NB4 (cell line): ENCODE data around the gene BMP3.

Experiments used
- POLR2A ChIP-seq: IDR thresholded peaks from 2 replicates; pipeline ENCODE4 v1.6.1; 2011; ENCODE audit warnings: mild to moderate bottlenecking; ENCODE audit not compliant: insufficient read length; ENCODE audit errors: extremely low read depth
- TF ChIP-seq, protein P1 (sequence below): IDR thresholded peaks from one replicate; pipeline ENCODE4 v1.5.1; 2012; ENCODE audit warnings: low read depth, low read length

DNA sequence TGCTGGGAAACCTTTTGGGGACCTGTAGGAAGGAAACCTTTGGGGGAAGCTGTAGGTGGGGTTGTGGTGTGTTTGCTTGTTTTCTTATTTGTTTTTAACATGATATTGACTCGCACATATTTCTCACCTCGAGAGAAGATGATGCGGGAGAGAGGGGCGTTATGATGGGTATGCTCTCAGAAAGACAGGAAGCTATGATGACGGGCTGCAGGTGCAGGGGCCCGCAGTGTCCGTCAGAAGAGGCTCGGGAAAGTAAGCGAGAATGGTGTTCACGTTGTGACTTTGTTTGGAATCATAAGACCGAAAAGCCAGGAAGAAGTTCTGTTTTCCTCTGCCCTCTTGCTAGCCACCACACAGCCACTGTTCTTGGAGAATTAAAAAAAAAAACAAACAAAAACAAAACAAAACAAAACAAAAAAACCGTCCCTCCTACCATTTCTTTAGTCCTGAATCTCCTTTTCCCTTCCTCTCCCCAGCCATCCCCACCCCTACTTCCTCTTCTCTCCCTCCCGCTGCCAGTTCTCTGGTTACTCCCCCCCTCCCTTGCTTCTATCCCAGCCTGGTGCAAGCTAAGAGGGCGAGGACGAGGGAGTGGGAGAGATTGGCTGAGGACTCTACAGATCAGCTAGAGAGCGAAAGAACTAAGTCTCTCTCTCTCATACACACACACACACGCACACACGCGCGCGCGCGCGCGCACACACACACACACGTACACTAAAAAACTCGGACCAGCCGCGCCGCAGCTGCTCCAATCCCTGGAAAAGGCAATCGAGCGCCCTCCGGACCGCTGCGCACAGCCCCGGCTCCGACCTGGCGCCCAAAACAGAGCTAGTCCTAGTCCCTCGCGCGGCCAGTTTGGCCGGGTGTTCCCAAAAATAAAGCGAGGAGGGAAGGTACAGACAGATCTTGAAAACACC lies at the start of gene BMP3:
- TF ChIP-seq, protein P1, sequence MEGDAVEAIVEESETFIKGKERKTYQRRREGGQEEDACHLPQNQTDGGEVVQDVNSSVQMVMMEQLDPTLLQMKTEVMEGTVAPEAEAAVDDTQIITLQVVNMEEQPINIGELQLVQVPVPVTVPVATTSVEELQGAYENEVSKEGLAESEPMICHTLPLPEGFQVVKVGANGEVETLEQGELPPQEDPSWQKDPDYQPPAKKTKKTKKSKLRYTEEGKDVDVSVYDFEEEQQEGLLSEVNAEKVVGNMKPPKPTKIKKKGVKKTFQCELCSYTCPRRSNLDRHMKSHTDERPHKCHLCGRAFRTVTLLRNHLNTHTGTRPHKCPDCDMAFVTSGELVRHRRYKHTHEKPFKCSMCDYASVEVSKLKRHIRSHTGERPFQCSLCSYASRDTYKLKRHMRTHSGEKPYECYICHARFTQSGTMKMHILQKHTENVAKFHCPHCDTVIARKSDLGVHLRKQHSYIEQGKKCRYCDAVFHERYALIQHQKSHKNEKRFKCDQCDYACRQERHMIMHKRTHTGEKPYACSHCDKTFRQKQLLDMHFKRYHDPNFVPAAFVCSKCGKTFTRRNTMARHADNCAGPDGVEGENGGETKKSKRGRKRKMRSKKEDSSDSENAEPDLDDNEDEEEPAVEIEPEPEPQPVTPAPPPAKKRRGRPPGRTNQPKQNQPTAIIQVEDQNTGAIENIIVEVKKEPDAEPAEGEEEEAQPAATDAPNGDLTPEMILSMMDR = no peak
- TF ChIP-seq POLR2A = no peak
